Mammary epithelial cell (primary cell): ENCODE results near the gene STMN3.

Experiments used
- EZH2 ChIP-seq: IDR thresholded peaks from 2 replicates; pipeline ENCODE4 v1.6.1; 2012; ENCODE audit warnings: low read length, inconsistent platforms, borderline replicate concordance
- TF ChIP-seq, protein P1 (sequence below), 2 donors: IDR thresholded peaks in 1 of 2; conservative IDR thresholded peaks in 1 of 2; 2 replicates each; pipeline ENCODE4 v1.5.1; 2011 to 2012; ENCODE audit warnings: inconsistent platforms in 2 of 2, low read length in 2 of 2, mild to moderate bottlenecking in 2 of 2, control low read depth in 1 of 2, low read depth in 1 of 2; ENCODE audit not compliant: insufficient read depth in 1 of 2; ENCODE audit errors: extremely low read depth in 1 of 2

DNA sequence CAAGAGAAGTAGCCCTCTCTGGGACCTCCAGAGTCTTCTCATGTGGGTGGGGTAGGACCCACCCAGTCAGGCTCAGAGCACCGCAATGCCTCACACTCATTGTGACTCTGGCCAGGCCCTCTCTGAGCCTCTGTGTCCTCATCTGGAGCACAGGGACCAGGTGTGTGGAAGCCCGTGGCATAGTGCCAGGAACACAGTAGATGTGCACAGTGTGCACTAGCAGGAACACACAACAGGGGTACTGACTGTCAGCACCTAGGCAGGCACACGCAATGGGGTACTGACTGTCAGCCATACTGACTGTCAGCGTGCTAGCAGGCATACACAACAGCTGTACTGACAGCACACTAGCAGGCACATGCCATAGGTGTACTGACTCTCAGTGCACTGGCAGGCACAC lies 2.0 kb upstream of the STMN3 start:
- TF ChIP-seq, protein P1, sequence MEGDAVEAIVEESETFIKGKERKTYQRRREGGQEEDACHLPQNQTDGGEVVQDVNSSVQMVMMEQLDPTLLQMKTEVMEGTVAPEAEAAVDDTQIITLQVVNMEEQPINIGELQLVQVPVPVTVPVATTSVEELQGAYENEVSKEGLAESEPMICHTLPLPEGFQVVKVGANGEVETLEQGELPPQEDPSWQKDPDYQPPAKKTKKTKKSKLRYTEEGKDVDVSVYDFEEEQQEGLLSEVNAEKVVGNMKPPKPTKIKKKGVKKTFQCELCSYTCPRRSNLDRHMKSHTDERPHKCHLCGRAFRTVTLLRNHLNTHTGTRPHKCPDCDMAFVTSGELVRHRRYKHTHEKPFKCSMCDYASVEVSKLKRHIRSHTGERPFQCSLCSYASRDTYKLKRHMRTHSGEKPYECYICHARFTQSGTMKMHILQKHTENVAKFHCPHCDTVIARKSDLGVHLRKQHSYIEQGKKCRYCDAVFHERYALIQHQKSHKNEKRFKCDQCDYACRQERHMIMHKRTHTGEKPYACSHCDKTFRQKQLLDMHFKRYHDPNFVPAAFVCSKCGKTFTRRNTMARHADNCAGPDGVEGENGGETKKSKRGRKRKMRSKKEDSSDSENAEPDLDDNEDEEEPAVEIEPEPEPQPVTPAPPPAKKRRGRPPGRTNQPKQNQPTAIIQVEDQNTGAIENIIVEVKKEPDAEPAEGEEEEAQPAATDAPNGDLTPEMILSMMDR (conservative IDR thresholded peaks at IDR 0.05 in 1 of 2, IDR thresholded peaks at IDR 0.05 in 1 of 2; ENCODE audit: extremely low read depth in 1 of 2, insufficient read depth in 1 of 2, low read depth in 1 of 2, low read length in 2 of 2) = no peak
- TF ChIP-seq EZH2 = no peak
